ENCODE measurements around the gene GBX2. TPM values are rescaled to one million over a fixed set of nuclear protein-coding genes. Genes with fewer than 3 reads are reported as not detected.

Gene GBX2
- total and polyA plus RNA-seq, 2 experiments from 2014 or later: 0.99 to 1.3 TPM

GRCh38 chr2:236162882-236163470, 5.2 kb downstream of the GBX2 start:
- peak; percentile 50 for DNase-seq (ENCODE audit: low spot score)
- Histone ChIP-seq H3K4me2 (peak overlapping the region; percentile 87), H3K27me3 (ENCODE audit: insufficient read depth) (peaks cover 100% of the 10 kb centered on the region), H3K4me3 (peak overlapping the region; percentile 61), H4K20me1 (replicated peaks; ENCODE audit: insufficient read depth) (peaks cover 13% of the 10 kb centered on the region), H3K4me1 (ENCODE audit: insufficient read depth) (peaks cover 57% of the 10 kb centered on the region), H2AFZ (peak overlapping the region; percentile 74; the same call in 1 of the 2 replicates), H3K9me2 (ENCODE audit: insufficient read depth) (no peaks in the 10 kb centered on the region), H3K27ac (ENCODE audit: low read depth) (no peak overlapping the region), H3F3A (replicated peaks; ENCODE audit: low read depth) (peaks cover 41% of the 10 kb centered on the region), H3K36me3 (ENCODE audit: insufficient read depth) (no peaks in the 10 kb centered on the region), H3K79me2 (replicated peaks; ENCODE audit: insufficient read depth) (no peaks in the 10 kb centered on the region)
- Mint-ChIP-seq H3K4me3 (peak overlapping the region; percentile 41), H3K4me1 (peaks cover 58% of the 10 kb centered on the region), H3K27me3 (ENCODE audit: insufficient read depth, low read depth, poor library complexity) (peaks cover 90% of the 10 kb centered on the region), H3K9me3 (peaks cover 4% of the 10 kb centered on the region; the same call in 1 of the 3 replicates), H3K27ac (no peak overlapping the region), H3K36me3 (ENCODE audit: low read depth) (peaks cover 17% of the 10 kb centered on the region)
- TF ChIP-seq EZH2phosphoT487 (IDR thresholded peaks at IDR 0.05; ENCODE audit: unreplicated experiment): no peak
- no peak for TF ChIP-seq STAT1 (IDR thresholded peaks at IDR 0.05; ENCODE audit: unreplicated experiment)
- TF ChIP-seq NANOG (IDR thresholded peaks at IDR 0.05; ENCODE audit: borderline replicate concordance): no peak
- TF ChIP-seq EZH2 (IDR thresholded peaks at IDR 0.05; ENCODE audit: low read depth, unreplicated experiment): peak; percentile 60
- TF ChIP-seq REST (IDR thresholded peaks at IDR 0.05; ENCODE audit: unreplicated experiment): no peak
- TF ChIP-seq CREB1 (CRISPR knock-in tag; IDR thresholded peaks at IDR 0.05; ENCODE audit: low read depth): no peak
- TF ChIP-seq ZNF331 (CRISPR knock-in tag; IDR thresholded peaks at IDR 0.05; ENCODE audit: low read depth): no peak
- TF ChIP-seq POLR2AphosphoS5 (IDR thresholded peaks at IDR 0.05; ENCODE audit: low read depth): no peak
- no peak for ATAC-seq

GRCh38 chr2:236162031-236162845, 5.9 kb downstream of the GBX2 start:
- Histone ChIP-seq H3K27me3 (ENCODE audit: insufficient read depth) (peaks cover 100% of the 10 kb centered on the region), H3K27ac (ENCODE audit: low read depth) (no peak overlapping the region), H3K36me3 (ENCODE audit: insufficient read depth) (no peaks in the 10 kb centered on the region), H3K4me1 (ENCODE audit: insufficient read depth) (peaks cover 57% of the 10 kb centered on the region), H3K4me3 (peak overlapping the region; percentile 61), H2AFZ (no peak overlapping the region), H4K20me1 (replicated peaks; ENCODE audit: insufficient read depth) (peaks cover 13% of the 10 kb centered on the region), H3K4me2 (peak overlapping the region; percentile 87), H3F3A (replicated peaks; ENCODE audit: low read depth) (peaks cover 41% of the 10 kb centered on the region), H3K9me2 (ENCODE audit: insufficient read depth) (no peaks in the 10 kb centered on the region), H3K79me2 (replicated peaks; ENCODE audit: insufficient read depth) (no peaks in the 10 kb centered on the region)
- Mint-ChIP-seq H3K27me3 (ENCODE audit: insufficient read depth, low read depth, poor library complexity) (peaks cover 92% of the 10 kb centered on the region), H3K4me3 (peak overlapping the region; percentile 41), H3K36me3 (ENCODE audit: low read depth) (peaks cover 17% of the 10 kb centered on the region), H3K27ac (no peak overlapping the region), H3K4me1 (peaks cover 61% of the 10 kb centered on the region), H3K9me3 (peaks cover 4% of the 10 kb centered on the region; the same call in 1 of the 3 replicates)
- DNase-seq (ENCODE audit: low spot score) (peak; percentile 74), ATAC-seq (no peak)
- no peak for TF ChIP-seq REST (IDR thresholded peaks at IDR 0.05; ENCODE audit: unreplicated experiment)
- TF ChIP-seq POLR2AphosphoS5 (IDR thresholded peaks at IDR 0.05; ENCODE audit: low read depth): no peak
- TF ChIP-seq EZH2 (IDR thresholded peaks at IDR 0.05; ENCODE audit: low read depth, unreplicated experiment): peak; percentile 58
- no peak for TF ChIP-seq ZNF114 (CRISPR knock-in tag; IDR thresholded peaks at IDR 0.05)
